Liver (tissue), 9 donors: ENCODE data around the gene ADAMTS2. TPM values are rescaled to one million over a fixed set of nuclear protein-coding genes. Genes with fewer than 3 reads are reported as not detected.
A peak's percentile ranks its signal among the peaks of the same experiment; 100 is the strongest.

Experiments
- DNase-seq: peaks from one replicate; pipeline ENCODE4 v3.0.0-alpha.2; 2017; ENCODE audit warnings: low spot score
- H3K27ac ChIP-seq, 2 donors: one replicate each; pipeline ENCODE4 v1.7.0; 2013; ENCODE audit warnings: inconsistent platforms in 2 of 2, low read length in 2 of 2, control low read depth in 1 of 2, low read depth in 1 of 2, mild to moderate bottlenecking in 1 of 2
- H3K27me3 ChIP-seq, 4 donors: one replicate each; pipeline versions ENCODE4 v1.6.1 to v1.7.0; 2013; ENCODE audit warnings: low read length in 3 of 4, inconsistent platforms in 1 of 4, mild to moderate bottlenecking in 1 of 4, moderate library complexity in 1 of 4; ENCODE audit not compliant: control insufficient read depth in 4 of 4, insufficient read depth in 4 of 4
- H3K36me3 ChIP-seq, 4 donors: one replicate each; pipeline versions ENCODE4 v1.6.1 to v1.7.0; 2013; ENCODE audit warnings: low read length in 3 of 4, mild to moderate bottlenecking in 3 of 4, low read depth in 1 of 4, moderate library complexity in 1 of 4; ENCODE audit not compliant: control insufficient read depth in 4 of 4, insufficient read depth in 3 of 4
- H3K4me1 ChIP-seq, 4 donors: one replicate each; pipeline versions ENCODE4 v1.6.1 to v1.7.0; 2013; ENCODE audit warnings: low read length in 3 of 4, mild to moderate bottlenecking in 3 of 4, moderate library complexity in 1 of 4; ENCODE audit not compliant: control insufficient read depth in 4 of 4, insufficient read depth in 4 of 4
- H3K4me3 ChIP-seq, 3 donors: one replicate each; pipeline versions ENCODE4 v1.6.1 to v1.7.0; 2013; ENCODE audit warnings: low read length in 3 of 3, control low read depth in 1 of 3, low read depth in 1 of 3, mild to moderate bottlenecking in 1 of 3
- H3K9ac ChIP-seq, 2 donors: one replicate each; pipeline ENCODE4 v1.7.0; 2013; ENCODE audit warnings: low read length in 2 of 2, mild to moderate bottlenecking in 2 of 2, moderate library complexity in 2 of 2, control low read depth in 1 of 2, low read depth in 1 of 2
- H3K9me3 ChIP-seq, 4 donors: one replicate each; pipeline versions ENCODE4 v1.6.1 to v1.7.0; 2013; ENCODE audit warnings: low read length in 3 of 4; ENCODE audit not compliant: control insufficient read depth in 4 of 4
- ATF3 ChIP-seq: IDR thresholded peaks from 2 replicates; pipeline ENCODE4 v1.6.1; 2016; ENCODE audit warnings: antibody characterized with exemption
- EGR1 ChIP-seq, 2 donors: IDR thresholded peaks; 2 replicates each; pipeline ENCODE4 v1.6.1; 2016 to 2018; ENCODE audit warnings: antibody characterized with exemption in 2 of 2, low read depth in 2 of 2
- FOXA1 ChIP-seq: IDR thresholded peaks from 2 replicates; pipeline ENCODE4 v1.6.1; 2016; ENCODE audit warnings: antibody characterized with exemption
- FOXA2 ChIP-seq: IDR thresholded peaks from 2 replicates; pipeline ENCODE4 v1.6.1; 2016; ENCODE audit warnings: antibody characterized with exemption
- HNF4A ChIP-seq, 2 donors: conservative IDR thresholded peaks; 2 replicates each; pipeline ENCODE4 v1.6.1; 2016; ENCODE audit warnings: antibody characterized with exemption in 2 of 2, mild to moderate bottlenecking in 2 of 2
- HNF4G ChIP-seq: IDR thresholded peaks from 2 replicates; pipeline ENCODE4 v1.6.1; 2016; ENCODE audit warnings: antibody characterized with exemption
- JUND ChIP-seq, 2 donors: IDR thresholded peaks; 2 replicates each; pipeline ENCODE4 v1.6.1; 2016; ENCODE audit warnings: antibody characterized with exemption in 2 of 2
- NR2F2 ChIP-seq: IDR thresholded peaks from 2 replicates; pipeline ENCODE4 v1.6.1; 2016; ENCODE audit warnings: antibody characterized with exemption
- REST ChIP-seq: IDR thresholded peaks from 2 replicates; pipeline ENCODE4 v1.6.1; 2016; ENCODE audit warnings: antibody characterized with exemption, mild to moderate bottlenecking
- RXRA ChIP-seq, 2 donors: IDR thresholded peaks; 2 replicates each; pipeline ENCODE4 v1.6.1; 2017 to 2018; ENCODE audit warnings: antibody characterized with exemption in 2 of 2, mild to moderate bottlenecking in 1 of 2
- SP1 ChIP-seq: IDR thresholded peaks from 2 replicates; pipeline ENCODE4 v1.6.1; 2018; ENCODE audit warnings: antibody characterized with exemption, mild to moderate bottlenecking
- TAF1 ChIP-seq: conservative IDR thresholded peaks from 2 replicates; pipeline ENCODE4 v1.6.1; 2016; ENCODE audit warnings: antibody characterized with exemption, mild to moderate bottlenecking
- ZBTB33 ChIP-seq: IDR thresholded peaks from 2 replicates; pipeline ENCODE4 v1.6.1; 2016; ENCODE audit warnings: antibody characterized with exemption
- WGBS: extraction: QIAGEN DNeasy Blood & Tissue Kit; methylation state at CpG from one replicate; pipeline ENCODE4 v1.1.7; 2013; 5-methylcytosine and 5-hydroxymethylcytosine counted together
- polyA plus RNA-seq, 2 donors: library from polyadenylated mRNA; stranded (reverse) in 1 of 2; unstranded in 1 of 2; fragments of 200-250 nt in 1 of 2; fragments of >200 nt in 1 of 2; fragmentation: Nextera tagmentation in 1 of 2; extraction: Ambion mirVana in 1 of 2; gene quantifications; one replicate each; pipeline versions ENCODE4 v1.2.1 to v1.2.3, GENCODE V29; 2013 to 2015
- total RNA-seq, 2 donors: library from RNA; depleted of rRNA; stranded (reverse); fragments of >200 nt; gene quantifications; one replicate each; pipeline ENCODE4 v1.2.3, GENCODE V29; 2014
- TF ChIP-seq, protein P1 (sequence below): IDR thresholded peaks from 2 replicates; pipeline ENCODE4 v1.6.1; 2016; ENCODE audit warnings: antibody characterized with exemption
- donor health status: healthy.
- donor health status: healthy.
- donor health status: healthy.
- donor health status: healthy.
- donor health status: healthy.

ADAMTS2 gene
- total and polyA plus RNA-seq, 4 donors: 2.7 to 24.3 (median 12.0) TPM

- no peak overlapping the region for H3K4me3 ChIP-seq
- no peak overlapping the region for H3K27ac ChIP-seq
- H3K27me3 ChIP-seq: no peaks in the 10 kb centered on the region
- TF ChIP-seq JUND (IDR thresholded peaks at IDR 0.05): no peak
- TF ChIP-seq HNF4G: no peak
- TF ChIP-seq REST: no peak
- no peak for TF ChIP-seq FOXA1
- TF ChIP-seq TAF1: no peak
- no peaks in the 10 kb centered on the region for H3K36me3 ChIP-seq
- 55% methylated on average over 6 of the region's 6 CpGs for WGBS
- no peak for DNase-seq
- no peaks in the 10 kb centered on the region for H3K4me1 ChIP-seq
- H3K9me3 ChIP-seq: no peaks in the 10 kb centered on the region
- H3K9ac ChIP-seq: no peak overlapping the region
Measured at GRCh38 chr5:179316982-179317381, 28.3 kb downstream of the ADAMTS2 start.

DNA sequence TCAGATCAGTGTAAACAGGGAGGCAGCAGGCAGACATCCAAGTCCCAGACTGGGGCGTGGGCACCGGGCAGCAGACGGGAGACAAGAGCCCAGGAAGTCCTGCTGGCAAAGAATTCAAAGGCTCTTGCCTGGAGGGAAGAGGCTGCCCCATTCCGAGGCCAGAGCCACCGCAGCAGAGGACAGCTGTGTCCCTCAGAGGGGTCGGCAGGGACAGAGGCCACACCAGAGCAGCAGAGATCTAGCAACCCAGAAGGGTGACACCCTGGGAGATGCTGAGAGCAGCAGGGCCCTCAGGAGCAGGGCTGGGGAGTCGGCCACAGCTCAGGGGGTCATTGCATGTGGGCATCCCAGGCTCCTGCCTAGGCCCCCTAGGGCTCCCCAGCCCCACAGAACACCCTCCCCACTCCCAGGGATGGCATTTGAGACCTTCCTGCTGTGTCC is 29.1 kb downstream of the ADAMTS2 start:
- no peaks in the 10 kb centered on the region for H3K36me3 ChIP-seq
- WGBS: 74% methylated on average over 7 of the region's 7 CpGs
- H3K4me1 ChIP-seq: no peaks in the 10 kb centered on the region
- no peaks in the 10 kb centered on the region for H3K9me3 ChIP-seq
- H3K9ac ChIP-seq: no peak overlapping the region
- no peak for DNase-seq
- no peak overlapping the region for H3K4me3 ChIP-seq
- TF ChIP-seq ZBTB33 (no peak), NR2F2 (no peak), ATF3 (no peak), SP1 (no peak), HNF4A (conservative IDR thresholded peaks at IDR 0.05) (no peak), TAF1 (no peak), HNF4G (no peak), RXRA (IDR thresholded peaks at IDR 0.05) (no peak), FOXA2 (no peak), JUND (IDR thresholded peaks at IDR 0.05) (no peak)
- TF ChIP-seq, protein P1, sequence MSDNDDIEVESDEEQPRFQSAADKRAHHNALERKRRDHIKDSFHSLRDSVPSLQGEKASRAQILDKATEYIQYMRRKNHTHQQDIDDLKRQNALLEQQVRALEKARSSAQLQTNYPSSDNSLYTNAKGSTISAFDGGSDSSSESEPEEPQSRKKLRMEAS: no peak
- H3K27me3 ChIP-seq: no peaks in the 10 kb centered on the region
- H3K27ac ChIP-seq: peak overlapping the region in 1 of 2 donors; percentile 35

GRCh38 chr5:179315356-179315890 is 29.8 kb downstream of the ADAMTS2 start:
- Histone ChIP-seq H3K9me3 (no peaks in the 10 kb centered on the region), H3K4me3 (no peak overlapping the region), H3K4me1 (no peaks in the 10 kb centered on the region), H3K27me3 (no peaks in the 10 kb centered on the region), H3K9ac (no peak overlapping the region), H3K36me3 (no peaks in the 10 kb centered on the region), H3K27ac (peak overlapping the region in 1 of 2 donors; percentile 16)
- WGBS: 77% methylated on average over 16 of the region's 16 CpGs
- TF ChIP-seq FOXA2 (no peak), ZBTB33 (no peak), EGR1 (IDR thresholded peaks at IDR 0.05; ENCODE audit: low read depth in 2 of 2) (no peak)
- no peak for DNase-seq
